ENCODE measurements around the gene PHF8.

DNA sequence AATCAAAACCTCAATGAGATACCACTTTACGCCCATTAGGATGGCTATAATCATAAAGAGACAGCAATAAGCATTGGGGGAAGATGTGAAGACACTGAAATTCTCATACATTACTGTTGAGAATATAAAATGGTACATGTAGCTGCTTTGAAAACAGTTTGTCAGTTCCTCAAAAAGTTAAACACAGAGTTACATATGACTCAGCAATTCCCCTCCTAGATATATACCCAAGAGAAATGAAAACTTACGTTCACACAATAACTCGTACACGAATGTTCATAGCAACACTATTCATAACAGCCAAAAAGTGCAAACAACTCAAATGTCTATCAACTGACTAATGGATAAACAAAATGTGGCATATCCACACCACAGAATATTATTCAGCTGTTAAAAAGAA, 36.6 kb downstream of the PHF8 start:
- TF ChIP-seq CTCF (IDR thresholded peaks at IDR 0.05) (no peak), POLR2A (IDR thresholded peaks at IDR 0.05) (no peak)

Data from tibial nerve (tissue), 3 donors.